ENCODE measurements around the gene PAX5. TPM values are rescaled to one million over a fixed set of nuclear protein-coding genes. Genes with fewer than 3 reads are reported as not detected.

The PAX5 gene
- polyA plus RNA-seq, 1 of the 3 experiments (the other 2 are of a cell fraction): 0.05 TPM

GRCh38 chr9:36871606-36872005 lies 162.5 kb downstream of the PAX5 start:
- Histone ChIP-seq H3K36me3 (replicated peaks in 1 of 2; ENCODE audit: control insufficient read depth in 1 of 2, insufficient read depth in 2 of 2, low read length in 1 of 2) (no peaks in the 10 kb centered on the region), H3K27me3 (ENCODE audit: insufficient read depth) (peaks cover 16% of the 10 kb centered on the region), H3K9me3 (no peaks in the 10 kb centered on the region), H3F3A (replicated peaks; ENCODE audit: insufficient read depth) (no peaks in the 10 kb centered on the region), H3K4me2 (no peak overlapping the region), H3K9ac (no peak overlapping the region), H3K79me2 (ENCODE audit: insufficient read depth) (no peaks in the 10 kb centered on the region), H3K27ac (ENCODE audit: low read depth in 2 of 2, low read length in 1 of 2) (no peak overlapping the region), H3K9me2 (no peaks in the 10 kb centered on the region), H3K4me1 (ENCODE audit: control insufficient read depth in 1 of 2, insufficient read depth in 2 of 2, low read depth in 1 of 2, low read length in 1 of 2) (peaks cover 0 to 5% of the 10 kb centered on the region in 2 experiments; a peak in 1 of 4 replicates), H4K20me1 (ENCODE audit: insufficient read depth) (no peaks in the 10 kb centered on the region), H2AFZ (ENCODE audit: low read depth) (no peak overlapping the region), H3K4me3 (ENCODE audit: low read depth in 2 of 2, low read length in 1 of 2) (no peak overlapping the region)
- no peak for TF ChIP-seq SIN3A (IDR thresholded peaks at IDR 0.05; ENCODE audit: borderline replicate concordance, low read depth, low read length)
- TF ChIP-seq EP300 (IDR thresholded peaks at IDR 0.05; ENCODE audit: borderline replicate concordance in 1 of 2, low read depth in 1 of 2, low read length in 1 of 2): no peak
- TF ChIP-seq SMC3 (IDR thresholded peaks at IDR 0.05; ENCODE audit: low read depth, low read length): no peak
- TF ChIP-seq FOXM1 (IDR thresholded peaks at IDR 0.05; ENCODE audit: low read depth): no peak
- no peak for TF ChIP-seq TAF1 (IDR thresholded peaks at IDR 0.05; ENCODE audit: borderline replicate concordance, low read depth, low read length)
- no peak for TF ChIP-seq TCF12 (IDR thresholded peaks at IDR 0.05)
- TF ChIP-seq, protein P1, sequence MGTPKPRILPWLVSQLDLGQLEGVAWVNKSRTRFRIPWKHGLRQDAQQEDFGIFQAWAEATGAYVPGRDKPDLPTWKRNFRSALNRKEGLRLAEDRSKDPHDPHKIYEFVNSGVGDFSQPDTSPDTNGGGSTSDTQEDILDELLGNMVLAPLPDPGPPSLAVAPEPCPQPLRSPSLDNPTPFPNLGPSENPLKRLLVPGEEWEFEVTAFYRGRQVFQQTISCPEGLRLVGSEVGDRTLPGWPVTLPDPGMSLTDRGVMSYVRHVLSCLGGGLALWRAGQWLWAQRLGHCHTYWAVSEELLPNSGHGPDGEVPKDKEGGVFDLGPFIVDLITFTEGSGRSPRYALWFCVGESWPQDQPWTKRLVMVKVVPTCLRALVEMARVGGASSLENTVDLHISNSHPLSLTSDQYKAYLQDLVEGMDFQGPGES (IDR thresholded peaks at IDR 0.05; ENCODE audit: low read depth, low read length): no peak
- TF ChIP-seq FOXJ3 (CRISPR knock-in tag; IDR thresholded peaks at IDR 0.05): no peak
- no peak for TF ChIP-seq RXRA (IDR thresholded peaks at IDR 0.05; ENCODE audit: borderline replicate concordance, low read depth)
- TF ChIP-seq, protein P2, sequence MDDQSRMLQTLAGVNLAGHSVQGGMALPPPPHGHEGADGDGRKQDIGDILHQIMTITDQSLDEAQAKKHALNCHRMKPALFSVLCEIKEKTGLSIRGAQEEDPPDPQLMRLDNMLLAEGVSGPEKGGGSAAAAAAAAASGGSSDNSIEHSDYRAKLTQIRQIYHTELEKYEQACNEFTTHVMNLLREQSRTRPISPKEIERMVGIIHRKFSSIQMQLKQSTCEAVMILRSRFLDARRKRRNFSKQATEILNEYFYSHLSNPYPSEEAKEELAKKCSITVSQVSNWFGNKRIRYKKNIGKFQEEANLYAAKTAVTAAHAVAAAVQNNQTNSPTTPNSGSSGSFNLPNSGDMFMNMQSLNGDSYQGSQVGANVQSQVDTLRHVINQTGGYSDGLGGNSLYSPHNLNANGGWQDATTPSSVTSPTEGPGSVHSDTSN (IDR thresholded peaks at IDR 0.05): no peak
- TF ChIP-seq ELF1 (IDR thresholded peaks at IDR 0.05): no peak
- TF ChIP-seq YY1 (IDR thresholded peaks at IDR 0.05; ENCODE audit: low read depth): no peak
- TF ChIP-seq CTCF (IDR thresholded peaks at IDR 0.05): no peak
- TF ChIP-seq MXI1 (IDR thresholded peaks at IDR 0.05; ENCODE audit: low read depth, low read length): no peak
- TF ChIP-seq, protein P3, sequence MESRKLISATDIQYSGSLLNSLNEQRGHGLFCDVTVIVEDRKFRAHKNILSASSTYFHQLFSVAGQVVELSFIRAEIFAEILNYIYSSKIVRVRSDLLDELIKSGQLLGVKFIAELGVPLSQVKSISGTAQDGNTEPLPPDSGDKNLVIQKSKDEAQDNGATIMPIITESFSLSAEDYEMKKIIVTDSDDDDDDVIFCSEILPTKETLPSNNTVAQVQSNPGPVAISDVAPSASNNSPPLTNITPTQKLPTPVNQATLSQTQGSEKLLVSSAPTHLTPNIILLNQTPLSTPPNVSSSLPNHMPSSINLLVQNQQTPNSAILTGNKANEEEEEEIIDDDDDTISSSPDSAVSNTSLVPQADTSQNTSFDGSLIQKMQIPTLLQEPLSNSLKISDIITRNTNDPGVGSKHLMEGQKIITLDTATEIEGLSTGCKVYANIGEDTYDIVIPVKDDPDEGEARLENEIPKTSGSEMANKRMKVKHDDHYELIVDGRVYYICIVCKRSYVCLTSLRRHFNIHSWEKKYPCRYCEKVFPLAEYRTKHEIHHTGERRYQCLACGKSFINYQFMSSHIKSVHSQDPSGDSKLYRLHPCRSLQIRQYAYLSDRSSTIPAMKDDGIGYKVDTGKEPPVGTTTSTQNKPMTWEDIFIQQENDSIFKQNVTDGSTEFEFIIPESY (IDR thresholded peaks at IDR 0.05; ENCODE audit: borderline replicate concordance, low read depth): no peak
- no peak for TF ChIP-seq RCOR1 (IDR thresholded peaks at IDR 0.05; ENCODE audit: low read length)
- TF ChIP-seq REST (IDR thresholded peaks at IDR 0.05; ENCODE audit: low read depth, low read length): no peak
- 0% methylated on average over 1 of the region's 2 CpGs for WGBS (ENCODE audit: low lambda C conversion rate)
- no peak for DNase-seq
- ChIA-PET POLR2A (no interaction called here), CTCF (interaction anchor here (1.3 to 4.8 kb wide), 7 partner anchors 9 to 544 kb away, joined by 5 to 68 read pairs (median 22); no protein-coding TSS in a partner anchor)
